ENCODE data around the gene LRRIQ4.

The LRRIQ4 gene

DNA sequence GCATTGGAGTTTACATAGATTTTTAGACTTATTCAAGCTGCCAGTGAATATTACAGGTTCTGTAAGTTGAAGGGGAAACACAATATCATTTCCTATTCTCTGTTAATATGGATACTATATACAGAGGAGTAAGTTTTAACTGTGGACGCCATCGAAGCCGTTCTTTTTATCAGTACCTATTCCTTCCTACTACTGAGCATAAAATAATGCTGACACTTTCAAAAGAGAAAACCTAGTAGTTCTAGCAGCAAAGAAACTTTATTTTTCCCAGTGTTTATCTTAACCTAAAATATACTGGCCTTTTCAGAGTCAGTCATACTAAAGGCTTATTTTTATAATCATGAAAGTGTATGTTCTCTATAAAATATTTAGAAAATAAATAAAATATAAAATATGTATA is 42.8 kb downstream of the LRRIQ4 start:
- DNase-seq (ENCODE audit: low spot score) = no peak

DNA sequence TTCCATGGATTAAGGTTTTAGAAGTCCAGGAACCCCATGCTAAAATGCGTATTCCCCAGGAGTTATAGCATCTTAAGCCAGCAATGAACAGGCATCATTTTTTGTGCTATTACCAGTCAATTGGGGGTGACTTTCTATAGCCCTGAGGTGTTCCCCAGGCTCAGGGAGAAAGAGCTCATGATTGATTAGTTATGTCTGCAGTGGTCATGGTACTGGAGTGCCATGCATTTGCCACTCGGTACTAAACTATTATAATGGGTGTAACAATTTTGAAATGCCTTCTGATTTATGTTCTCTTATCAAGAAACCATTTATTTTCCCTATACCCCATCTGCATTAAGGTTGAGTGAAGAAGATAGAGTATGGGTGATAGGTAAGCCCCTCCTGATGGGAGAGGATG is 45.1 kb downstream of the LRRIQ4 start:
- DNase-seq (ENCODE audit: low spot score) = no peak

DNA sequence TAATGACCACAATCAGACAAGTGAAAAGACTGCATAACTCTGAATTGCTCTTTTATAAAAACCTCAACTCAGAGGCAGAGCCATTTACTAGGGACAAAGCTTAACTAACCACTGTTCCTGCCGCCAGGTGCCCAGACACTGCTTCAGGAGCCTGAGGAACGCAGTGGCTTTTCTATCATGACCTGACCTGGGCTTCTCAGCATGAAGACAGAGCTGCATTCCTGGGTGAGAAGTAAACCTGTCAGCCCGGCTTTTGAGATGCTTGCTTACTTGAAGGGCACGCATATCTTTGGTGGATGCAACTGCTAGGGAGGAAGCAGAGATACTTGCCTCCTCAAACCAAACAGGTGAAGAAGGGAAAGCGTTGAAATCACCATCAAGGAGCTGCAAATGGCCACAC is 49.2 kb downstream of the LRRIQ4 start:
- DNase-seq (ENCODE audit: low spot score) = no peak

DNA sequence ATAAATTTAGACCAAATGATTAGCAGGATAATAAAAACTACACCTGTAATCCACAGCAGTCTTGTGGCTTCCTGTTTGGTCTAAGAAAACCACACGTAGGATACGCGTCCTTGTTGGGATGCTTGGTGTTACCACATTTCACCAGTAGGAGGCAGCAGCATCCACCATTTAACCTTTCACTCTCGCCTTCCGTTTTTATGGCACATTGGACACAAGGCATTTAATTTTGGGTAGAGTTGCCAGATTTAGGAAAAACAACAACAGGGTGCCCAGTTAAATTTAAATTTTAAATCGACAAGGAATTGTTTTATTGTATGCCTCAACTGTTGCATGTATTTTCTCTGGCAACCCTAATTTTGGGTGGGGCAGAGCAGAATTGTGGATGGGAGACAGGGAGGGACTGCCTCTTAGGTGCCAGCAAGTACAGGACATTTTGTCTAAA is 50.8 kb downstream of the LRRIQ4 start:
- DNase-seq (ENCODE audit: low spot score) = peak; percentile 86

DNA sequence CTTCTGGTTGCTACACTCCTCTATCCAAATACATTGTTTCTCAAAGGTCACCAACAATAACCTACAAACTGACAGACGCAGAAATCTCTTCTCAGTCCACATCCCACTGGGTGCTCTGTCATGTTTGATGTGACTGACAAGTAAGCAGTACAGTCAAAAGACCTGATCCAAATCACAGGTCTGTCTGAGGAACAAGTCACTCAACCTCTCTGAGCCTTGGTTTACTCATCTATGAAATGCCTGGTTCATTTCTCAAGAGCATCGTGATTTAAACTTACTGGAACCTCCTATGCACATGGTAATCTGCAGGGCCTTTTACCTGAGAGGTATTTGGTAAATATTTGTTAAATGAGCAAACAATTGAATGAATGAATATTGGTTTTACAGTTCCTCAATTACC is 51.6 kb downstream of the LRRIQ4 start:
- DNase-seq (ENCODE audit: low spot score) = no peak

DNA sequence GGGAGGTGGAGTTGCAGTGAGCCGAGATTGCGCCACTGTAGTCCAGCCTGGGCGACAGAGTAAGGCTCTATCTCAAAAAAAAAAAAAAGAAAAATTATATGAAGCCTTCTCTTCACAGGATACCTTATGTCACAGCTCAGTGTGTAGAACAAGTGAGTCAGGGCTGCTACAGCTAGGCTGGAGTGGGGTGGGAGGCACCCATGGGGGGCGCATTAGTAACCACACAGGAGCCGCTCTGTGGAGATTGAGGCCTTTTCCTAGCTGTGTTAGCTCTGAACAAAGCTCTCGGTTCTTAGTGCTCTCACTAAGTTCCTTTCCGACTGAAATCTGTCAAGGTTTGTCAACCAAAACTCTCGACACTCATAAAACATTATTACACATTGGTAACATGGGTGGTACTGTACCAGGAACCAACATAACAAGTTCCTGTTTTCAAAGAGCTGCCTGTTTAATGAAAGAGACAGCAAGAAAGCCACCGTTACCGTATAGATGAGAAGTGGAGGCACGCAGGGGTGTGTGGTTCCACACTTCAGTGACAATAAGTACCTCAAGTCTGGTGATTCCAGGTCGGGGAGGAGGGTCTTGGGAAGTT is 52.6 kb downstream of the LRRIQ4 start:
- no peak for DNase-seq (ENCODE audit: low spot score)

DNA sequence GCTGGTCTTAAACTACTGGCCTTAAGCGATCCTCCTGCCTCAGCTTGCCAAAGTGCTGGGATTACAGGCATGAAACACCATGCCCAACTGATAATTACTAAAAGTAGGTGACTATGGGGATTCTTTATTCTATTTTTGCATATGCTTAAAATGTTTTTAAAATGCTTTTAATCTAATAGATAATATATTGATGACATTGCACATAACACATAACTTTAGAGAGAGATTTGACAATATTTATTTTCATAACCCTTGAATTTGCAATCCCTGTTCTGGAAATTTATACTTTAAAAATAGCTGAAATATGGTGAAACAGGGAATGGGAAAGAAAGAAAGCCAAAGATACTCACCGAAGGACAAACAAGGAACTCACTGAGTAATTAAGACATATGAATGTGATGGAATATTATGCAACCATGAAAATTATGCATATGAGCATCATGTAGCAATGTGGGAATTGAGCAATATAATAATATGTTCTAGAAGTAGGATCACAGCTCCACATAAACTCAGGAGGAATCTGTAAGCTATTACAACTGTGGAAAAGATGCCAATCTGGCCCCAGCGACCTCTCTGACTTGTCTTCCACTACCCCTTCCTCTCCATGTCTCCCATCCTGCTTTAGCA is 55.0 kb downstream of the LRRIQ4 start:
- no peak for DNase-seq (ENCODE audit: low spot score)

DNA sequence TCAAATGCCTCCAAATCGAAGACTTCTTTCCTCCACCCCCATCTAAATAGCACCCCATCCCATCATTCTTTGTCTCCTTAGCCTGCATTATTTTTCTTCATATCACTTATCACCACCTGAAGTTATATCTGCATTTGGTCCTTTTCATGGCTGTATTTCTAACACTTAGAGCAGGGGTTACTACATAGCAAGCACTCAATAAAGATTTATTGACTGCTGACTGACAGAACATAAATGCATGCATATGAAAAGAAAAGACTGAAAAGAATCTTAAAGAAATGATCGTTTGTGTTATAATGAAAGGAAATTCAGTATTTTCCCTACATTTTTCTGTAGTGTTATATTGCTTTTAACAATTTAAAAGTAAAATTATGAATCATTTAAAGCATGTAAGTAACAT is 55.7 kb downstream of the LRRIQ4 start:
- DNase-seq (ENCODE audit: low spot score) = no peak

DNA sequence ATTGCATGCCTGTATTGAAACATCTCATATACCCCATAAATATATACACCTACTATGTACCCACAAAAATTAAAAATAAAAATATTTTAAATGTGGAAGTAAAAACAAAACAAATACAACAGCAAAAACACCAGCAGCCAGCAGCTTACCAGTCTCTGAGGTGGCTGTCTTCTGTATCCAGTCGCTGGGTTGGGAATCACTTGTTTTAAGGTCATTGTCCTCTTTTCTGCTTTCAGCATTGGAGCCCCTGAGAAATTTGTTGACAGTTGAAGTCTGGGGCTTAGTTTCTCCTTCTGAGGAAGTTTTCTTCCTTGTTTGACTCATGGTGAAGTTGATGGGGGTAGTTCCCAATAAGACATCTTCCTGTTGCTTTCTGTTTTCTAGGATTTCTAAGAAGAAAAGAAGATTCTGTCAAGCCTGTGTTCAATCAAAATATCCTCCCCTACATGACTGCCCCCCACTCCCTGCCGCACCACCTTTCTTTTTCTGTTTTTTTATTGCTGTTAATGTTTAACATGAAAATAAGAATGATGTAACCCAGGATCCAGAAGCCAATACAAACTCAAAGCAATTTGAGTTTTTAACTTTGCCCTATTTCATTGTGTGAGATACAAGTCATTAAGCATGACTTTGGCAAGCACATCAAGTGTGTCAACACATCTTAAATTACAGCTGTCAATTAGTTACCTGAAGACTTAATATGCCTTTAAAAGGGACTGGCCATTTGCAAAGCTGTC is 57.0 kb downstream of the LRRIQ4 start, which contains the start of gene LRRC31:
Gene LRRC31 (minus strand): TSS at position 452 of the 737 bp plus-strand sequence. CDS start 128 bp downstream, at position 324.
- DNase-seq (ENCODE audit: low spot score) = peak; percentile 79

DNA sequence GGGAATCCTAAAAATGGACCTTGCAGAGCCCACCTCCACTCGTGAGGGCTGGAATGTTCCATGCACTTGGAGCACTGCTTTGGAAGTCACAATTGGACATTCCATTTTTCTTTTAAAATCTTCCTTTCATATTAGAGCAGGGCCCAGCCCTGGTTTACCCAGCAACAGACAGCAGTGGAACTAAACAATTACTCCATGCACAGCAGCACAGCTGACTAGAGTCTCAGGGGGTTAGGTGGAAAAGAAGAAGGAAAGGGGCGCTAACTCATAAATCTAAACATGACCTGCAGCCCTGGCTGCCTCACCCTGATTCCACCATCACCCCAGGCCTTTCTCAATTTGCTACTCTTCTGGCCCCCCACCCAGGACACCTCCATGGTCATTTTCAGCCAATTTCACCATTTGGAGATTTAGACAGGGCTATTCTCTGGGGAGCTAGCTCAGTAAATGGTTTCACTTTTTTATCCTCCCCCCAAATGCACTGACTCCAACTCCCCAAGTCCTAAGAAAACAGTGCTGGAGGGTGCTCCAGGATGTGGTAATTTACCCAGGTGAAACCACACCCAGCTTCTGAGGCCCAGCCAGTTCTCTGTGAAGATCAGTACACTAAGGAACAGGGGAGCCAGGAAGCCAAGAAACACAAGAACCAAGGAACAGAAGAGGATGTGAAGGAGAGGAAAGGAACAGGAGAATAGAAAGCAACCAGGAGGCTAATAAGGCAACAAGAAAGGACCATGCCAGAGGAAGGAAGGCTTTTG is 58.6 kb downstream of the LRRIQ4 start:
- DNase-seq (ENCODE audit: low spot score) = peak; percentile 36

DNA sequence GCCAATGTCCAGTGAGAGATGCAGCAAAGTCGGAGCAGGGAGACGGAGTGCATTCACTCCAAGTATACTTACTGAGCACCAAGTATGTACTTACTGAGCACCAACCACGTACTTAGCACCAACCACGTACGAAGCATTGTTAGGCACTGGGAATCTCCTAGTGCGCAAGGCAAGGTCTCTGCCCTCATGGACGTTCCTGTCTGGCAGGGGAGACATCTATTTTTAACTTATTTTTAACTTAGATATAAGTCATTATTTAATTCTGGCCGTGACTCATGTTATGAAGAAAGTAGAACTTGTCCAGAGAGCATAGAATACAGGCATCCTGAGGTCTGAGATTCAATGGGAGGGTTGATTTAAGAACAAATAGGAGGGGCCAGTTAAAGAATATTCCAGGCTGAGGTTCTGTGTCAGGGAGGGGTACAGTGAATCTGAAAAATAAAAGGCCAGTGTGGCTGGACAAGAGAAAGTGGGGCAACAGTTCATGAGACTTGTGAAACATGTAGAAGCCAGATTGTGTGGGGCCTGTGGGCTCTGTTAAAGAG is 66.4 kb downstream of the LRRIQ4 start:
- DNase-seq (ENCODE audit: low spot score) = no peak

DNA sequence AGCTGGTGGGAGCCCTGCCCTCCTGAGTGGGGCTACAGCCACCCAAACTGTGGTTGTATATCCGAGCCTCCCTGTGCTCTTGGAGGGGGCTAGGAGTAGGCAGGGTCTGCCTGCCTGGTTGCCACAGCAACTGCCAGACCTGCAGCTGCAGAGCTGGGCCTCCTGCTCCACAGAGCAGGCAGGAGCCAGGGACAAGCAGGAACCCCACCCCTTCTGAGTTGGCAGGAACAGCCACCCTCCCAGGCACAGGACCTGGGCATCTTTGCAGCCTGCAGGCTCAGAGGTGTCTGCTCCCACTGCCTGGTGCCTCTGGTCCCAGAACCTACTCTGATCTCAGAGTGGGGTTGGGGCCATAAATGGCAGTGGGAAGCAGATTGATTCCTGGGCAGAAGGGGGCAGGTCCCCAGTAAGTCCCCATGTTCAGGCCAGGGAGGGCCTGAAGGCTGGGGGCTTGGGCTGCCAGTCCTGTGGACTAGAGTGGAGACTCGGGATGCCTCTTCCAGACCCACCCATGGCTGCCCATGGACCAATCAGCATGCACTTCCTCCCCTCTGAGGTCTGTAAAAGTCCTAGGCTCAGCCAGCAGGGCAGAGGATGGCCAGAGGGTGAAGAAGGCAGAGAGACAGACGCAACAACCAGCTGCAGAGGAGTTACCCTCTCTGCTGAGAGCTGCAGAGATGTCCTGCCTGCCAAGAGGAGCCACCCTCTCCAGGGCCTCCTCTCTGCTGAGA is 67.3 kb downstream of the LRRIQ4 start:
- no peak for DNase-seq (ENCODE audit: low spot score)

DNA sequence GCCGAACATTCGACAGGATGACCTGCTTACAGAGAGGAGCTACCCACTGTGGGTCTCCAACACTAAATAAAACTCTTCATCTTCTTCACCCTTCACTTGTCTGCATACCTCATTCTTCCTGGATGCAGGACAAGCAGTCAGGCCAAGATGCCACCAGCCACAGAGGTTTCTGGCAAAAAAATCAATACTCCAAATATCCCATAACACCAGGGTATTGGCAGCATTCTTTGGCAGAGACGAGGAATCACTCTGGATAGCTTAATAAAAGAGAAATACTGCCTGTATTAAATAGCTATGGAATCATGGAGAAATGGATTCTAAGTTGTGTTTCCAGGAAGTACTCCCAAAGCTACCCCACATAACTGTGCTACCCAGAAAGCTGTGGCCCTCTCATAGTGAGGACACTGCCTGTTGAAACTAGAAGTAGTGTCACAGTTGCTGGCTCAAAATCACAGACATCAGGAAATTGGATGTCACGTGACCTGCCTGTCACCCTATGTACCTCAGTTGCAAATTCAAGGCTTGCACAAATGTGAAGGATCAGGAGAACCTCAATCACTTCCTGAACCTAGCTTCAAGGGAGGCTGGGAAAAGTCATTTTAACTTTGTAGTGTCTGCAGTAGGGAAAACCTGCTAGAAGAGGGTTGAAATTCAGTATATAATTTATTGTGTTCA is 68.0 kb downstream of the LRRIQ4 start:
- DNase-seq (ENCODE audit: low spot score) = no peak

DNA sequence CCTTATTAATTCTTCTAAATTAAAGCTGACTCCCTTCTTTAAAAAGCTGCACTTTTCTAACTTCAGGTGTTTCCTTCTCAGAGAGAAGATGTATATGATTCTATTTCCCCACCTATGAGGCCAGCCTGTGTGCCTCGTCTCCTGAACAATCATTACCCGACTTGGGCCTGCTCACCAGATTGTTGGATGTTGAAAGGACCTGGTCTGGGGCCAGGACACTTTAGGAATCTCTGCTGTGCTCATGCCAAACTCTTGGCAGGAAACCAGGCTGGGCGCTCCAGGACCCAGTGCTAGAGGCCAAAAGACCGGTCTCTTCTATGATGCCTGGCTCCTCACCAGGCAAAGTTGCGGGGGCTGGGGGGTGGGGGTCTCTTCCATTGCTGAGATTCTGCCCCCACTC is 74.0 kb downstream of the LRRIQ4 start:
- DNase-seq (ENCODE audit: low spot score) = peak; percentile 57

Data from kidney tubule cell (primary cell).